Measurements from ENCODE around the gene MAPKBP1. TPM values are rescaled to one million over a fixed set of nuclear protein-coding genes. Genes with fewer than 3 reads are reported as not detected.

Gene MAPKBP1
- total RNA-seq, 1 experiment from 2014 or later, result 14.5 TPM

DNA sequence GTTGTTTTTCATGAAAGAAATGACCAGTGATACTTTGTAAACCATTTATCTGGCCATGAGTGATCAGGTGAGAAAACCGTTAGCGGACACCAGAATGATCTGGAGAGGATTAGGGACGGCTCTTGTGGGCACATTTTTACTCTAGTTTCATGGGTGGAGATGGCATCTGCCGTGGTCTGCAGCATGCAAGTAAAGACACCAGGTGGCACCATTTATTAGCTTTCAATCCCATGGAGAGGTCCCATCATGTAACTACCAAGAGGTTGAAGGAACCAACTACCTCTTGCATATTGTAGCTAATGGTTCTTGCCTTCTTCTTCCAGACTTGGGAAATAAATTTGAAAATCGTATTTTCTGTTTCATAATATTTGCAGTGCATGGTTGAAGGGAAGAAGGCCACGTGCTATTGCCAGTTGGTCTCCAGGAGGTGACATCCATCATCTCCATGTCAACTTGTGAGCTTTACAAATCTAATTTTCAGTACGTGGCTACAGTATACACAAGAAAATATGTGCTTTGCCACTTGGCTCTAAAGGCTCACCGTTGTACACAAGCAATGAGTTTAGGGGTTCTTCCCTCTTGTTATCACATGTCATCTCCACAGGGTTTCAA lies 1.5 kb upstream of the MAPKBP1 start:
- no peaks in the 10 kb centered on the region for H3K9me3 Mint-ChIP-seq
- peak; percentile 48 for DNase-seq (ENCODE audit: low spot score)
- CTCF ChIA-PET, result interaction anchor here (0.6 to 4.5 kb wide), 37 partner anchors 8 to 312 kb away, joined by 3 to 158 read pairs (median 4); partner anchors contain the start of genes EHD4, JMJD7 and MGA
- H3K27me3 Mint-ChIP-seq (ENCODE audit: low read depth), result no peaks in the 10 kb centered on the region
- peaks cover 34% of the 10 kb centered on the region for H3K4me1 Mint-ChIP-seq
- H3K27ac Mint-ChIP-seq, result peak overlapping the region; percentile 100
- POLR2A ChIA-PET, result interaction anchor here (0.5 to 2.4 kb wide), 4 partner anchors 14 to 211 kb away, joined by 3 to 13 read pairs (median 6); no protein-coding TSS in a partner anchor
- peak overlapping the region; percentile 86 for H3K4me3 Mint-ChIP-seq
- TF ChIP-seq NR2C2 (CRISPR knock-in tag; IDR thresholded peaks at IDR 0.05), result no peak
- TF ChIP-seq, protein P1, sequence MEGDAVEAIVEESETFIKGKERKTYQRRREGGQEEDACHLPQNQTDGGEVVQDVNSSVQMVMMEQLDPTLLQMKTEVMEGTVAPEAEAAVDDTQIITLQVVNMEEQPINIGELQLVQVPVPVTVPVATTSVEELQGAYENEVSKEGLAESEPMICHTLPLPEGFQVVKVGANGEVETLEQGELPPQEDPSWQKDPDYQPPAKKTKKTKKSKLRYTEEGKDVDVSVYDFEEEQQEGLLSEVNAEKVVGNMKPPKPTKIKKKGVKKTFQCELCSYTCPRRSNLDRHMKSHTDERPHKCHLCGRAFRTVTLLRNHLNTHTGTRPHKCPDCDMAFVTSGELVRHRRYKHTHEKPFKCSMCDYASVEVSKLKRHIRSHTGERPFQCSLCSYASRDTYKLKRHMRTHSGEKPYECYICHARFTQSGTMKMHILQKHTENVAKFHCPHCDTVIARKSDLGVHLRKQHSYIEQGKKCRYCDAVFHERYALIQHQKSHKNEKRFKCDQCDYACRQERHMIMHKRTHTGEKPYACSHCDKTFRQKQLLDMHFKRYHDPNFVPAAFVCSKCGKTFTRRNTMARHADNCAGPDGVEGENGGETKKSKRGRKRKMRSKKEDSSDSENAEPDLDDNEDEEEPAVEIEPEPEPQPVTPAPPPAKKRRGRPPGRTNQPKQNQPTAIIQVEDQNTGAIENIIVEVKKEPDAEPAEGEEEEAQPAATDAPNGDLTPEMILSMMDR (IDR thresholded peaks at IDR 0.05), result peak; percentile 36; the same call in 1 of the 2 replicates
- no peaks in the 10 kb centered on the region for H3K36me3 Mint-ChIP-seq
- ATAC-seq, result peak; percentile 3; the same call in 1 of the 2 replicates

DNA sequence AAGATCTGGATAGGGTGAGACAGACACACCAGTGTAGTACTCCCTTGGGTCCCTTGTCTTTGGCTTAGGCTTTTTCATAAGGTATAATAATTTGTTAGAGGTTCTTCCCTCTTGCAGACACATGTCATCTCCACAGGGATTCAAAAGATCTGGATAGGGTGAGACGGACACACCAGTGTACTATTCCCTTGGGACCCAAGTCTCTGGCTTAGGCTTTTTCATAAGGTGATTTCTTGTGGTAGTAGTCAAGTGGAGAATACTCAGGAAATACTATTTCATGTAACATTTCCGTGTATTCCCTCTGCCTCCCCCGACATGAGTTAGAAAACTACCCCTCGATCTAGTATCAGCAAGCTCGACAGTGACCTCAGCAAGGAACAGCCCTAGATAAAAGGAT lies 954 bp upstream of the MAPKBP1 start:
- Mint-ChIP-seq H3K27ac (peak overlapping the region; percentile 100), H3K36me3 (no peaks in the 10 kb centered on the region), H3K4me1 (peaks cover 38% of the 10 kb centered on the region), H3K4me3 (peak overlapping the region; percentile 86), H3K27me3 (ENCODE audit: low read depth) (no peaks in the 10 kb centered on the region), H3K9me3 (no peaks in the 10 kb centered on the region)
- ChIA-PET POLR2A (interaction anchor here (0.5 to 2.4 kb wide), 14 partner anchors 9 to 230 kb away, joined by 3 to 15 read pairs (median 4); partner anchors contain the start of genes EHD4, JMJD7 and RPAP1), CTCF (interaction anchor here (0.6 to 4.5 kb wide), 43 partner anchors 8 to 311 kb away, joined by 3 to 158 read pairs (median 6); partner anchors contain the start of genes EHD4, JMJD7 and MGA)
- TF ChIP-seq, protein P1 (IDR thresholded peaks at IDR 0.05), result no peak
- TF ChIP-seq IRF2 (CRISPR knock-in tag; IDR thresholded peaks at IDR 0.05; ENCODE audit: borderline replicate concordance, low read depth) (no peak), ZNF671 (CRISPR knock-in tag; IDR thresholded peaks at IDR 0.05) (no peak), OVOL2 (CRISPR knock-in tag; IDR thresholded peaks at IDR 0.05; ENCODE audit: borderline replicate concordance) (no peak), ZNF138 (CRISPR knock-in tag; conservative IDR thresholded peaks at IDR 0.05) (no peak), ZNF219 (CRISPR knock-in tag; IDR thresholded peaks at IDR 0.05; ENCODE audit: borderline replicate concordance) (no peak)
- TF ChIP-seq, protein P2, sequence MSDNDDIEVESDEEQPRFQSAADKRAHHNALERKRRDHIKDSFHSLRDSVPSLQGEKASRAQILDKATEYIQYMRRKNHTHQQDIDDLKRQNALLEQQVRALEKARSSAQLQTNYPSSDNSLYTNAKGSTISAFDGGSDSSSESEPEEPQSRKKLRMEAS (CRISPR knock-in tag; IDR thresholded peaks at IDR 0.05), result no peak
- TF ChIP-seq, protein P3, sequence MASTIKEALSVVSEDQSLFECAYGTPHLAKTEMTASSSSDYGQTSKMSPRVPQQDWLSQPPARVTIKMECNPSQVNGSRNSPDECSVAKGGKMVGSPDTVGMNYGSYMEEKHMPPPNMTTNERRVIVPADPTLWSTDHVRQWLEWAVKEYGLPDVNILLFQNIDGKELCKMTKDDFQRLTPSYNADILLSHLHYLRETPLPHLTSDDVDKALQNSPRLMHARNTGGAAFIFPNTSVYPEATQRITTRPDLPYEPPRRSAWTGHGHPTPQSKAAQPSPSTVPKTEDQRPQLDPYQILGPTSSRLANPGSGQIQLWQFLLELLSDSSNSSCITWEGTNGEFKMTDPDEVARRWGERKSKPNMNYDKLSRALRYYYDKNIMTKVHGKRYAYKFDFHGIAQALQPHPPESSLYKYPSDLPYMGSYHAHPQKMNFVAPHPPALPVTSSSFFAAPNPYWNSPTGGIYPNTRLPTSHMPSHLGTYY (CRISPR knock-in tag; IDR thresholded peaks at IDR 0.05), result no peak
- TF ChIP-seq, protein P4, sequence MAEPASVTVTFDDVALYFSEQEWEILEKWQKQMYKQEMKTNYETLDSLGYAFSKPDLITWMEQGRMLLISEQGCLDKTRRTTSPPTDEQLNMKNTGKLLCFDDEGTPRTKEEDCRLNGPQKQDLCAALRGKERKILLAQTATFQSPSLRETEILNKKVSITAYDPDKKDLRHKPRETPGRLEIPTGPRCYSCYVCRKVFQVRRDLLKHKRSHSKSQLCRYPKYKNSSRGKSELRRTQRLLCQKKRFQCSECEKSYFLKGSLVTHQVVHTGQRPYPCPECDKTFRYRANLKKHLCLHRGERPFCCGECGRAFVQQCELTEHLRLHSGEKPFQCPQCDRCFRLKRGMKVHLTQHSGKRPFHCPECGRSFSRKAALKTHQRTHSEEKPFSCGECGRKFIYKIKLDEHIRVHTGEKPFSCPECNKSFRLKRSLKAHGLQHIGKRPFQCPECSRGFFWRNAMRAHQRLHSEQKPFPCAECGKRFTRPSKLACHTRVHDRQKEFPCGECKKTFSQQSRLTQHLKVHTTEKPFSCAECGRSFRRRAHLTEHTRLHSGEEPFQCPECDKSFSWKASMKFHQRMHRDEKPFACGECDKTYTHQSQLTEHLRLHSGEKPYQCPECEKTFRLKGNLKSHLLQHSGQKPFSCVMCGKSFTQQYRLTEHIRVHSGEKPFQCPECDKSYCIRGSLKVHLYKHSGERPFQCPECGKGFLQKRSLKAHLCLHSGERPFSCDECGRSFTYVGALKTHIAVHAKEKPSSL (CRISPR knock-in tag; conservative IDR thresholded peaks at IDR 0.05), result no peak
- ATAC-seq (no peak), DNase-seq (ENCODE audit: low spot score) (no peak)

DNA sequence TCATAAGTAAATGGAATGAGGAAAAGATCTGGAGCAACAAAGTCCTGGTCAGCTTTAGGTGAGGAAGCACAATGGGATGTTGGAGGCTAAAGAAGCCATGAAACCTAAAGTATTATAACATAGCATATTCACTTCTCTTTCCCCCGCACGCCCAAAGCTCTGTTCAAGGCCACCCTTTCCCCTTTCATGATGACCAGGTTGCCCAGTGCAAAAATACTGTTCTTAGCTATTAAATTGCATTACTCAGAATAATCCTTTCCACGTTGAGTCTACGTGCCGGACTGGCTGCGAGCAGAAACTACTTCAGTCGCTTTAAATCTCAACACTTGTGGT lies 589 bp upstream of the MAPKBP1 start:
- no peaks in the 10 kb centered on the region for H3K9me3 Mint-ChIP-seq
- no peaks in the 10 kb centered on the region for H3K27me3 Mint-ChIP-seq (ENCODE audit: low read depth)
- peak overlapping the region; percentile 86 for H3K4me3 Mint-ChIP-seq
- CTCF ChIA-PET, result interaction anchor here (0.6 to 4.5 kb wide), 48 partner anchors 9 to 441 kb away, joined by 3 to 158 read pairs (median 4); partner anchors contain the start of genes EHD4, JMJD7, MGA and NUSAP1
- peak overlapping the region; percentile 100 for H3K27ac Mint-ChIP-seq
- DNase-seq (ENCODE audit: low spot score), result no peak
- H3K36me3 Mint-ChIP-seq, result no peaks in the 10 kb centered on the region
- POLR2A ChIA-PET, result interaction anchor here (0.6 to 2.4 kb wide), 15 partner anchors 8 to 230 kb away, joined by 3 to 15 read pairs (median 5); partner anchors contain the start of genes EHD4, JMJD7 and RPAP1
- peaks cover 38% of the 10 kb centered on the region for H3K4me1 Mint-ChIP-seq
- ATAC-seq, result no peak
- TF ChIP-seq JAZF1 (CRISPR knock-in tag; IDR thresholded peaks at IDR 0.05) (no peak), NFATC4 (CRISPR knock-in tag; IDR thresholded peaks at IDR 0.05) (no peak), FOXP1 (CRISPR knock-in tag; IDR thresholded peaks at IDR 0.05; ENCODE audit: borderline replicate concordance) (no peak), TP53 (CRISPR knock-in tag; IDR thresholded peaks at IDR 0.05) (no peak)
- TF ChIP-seq, protein P5, sequence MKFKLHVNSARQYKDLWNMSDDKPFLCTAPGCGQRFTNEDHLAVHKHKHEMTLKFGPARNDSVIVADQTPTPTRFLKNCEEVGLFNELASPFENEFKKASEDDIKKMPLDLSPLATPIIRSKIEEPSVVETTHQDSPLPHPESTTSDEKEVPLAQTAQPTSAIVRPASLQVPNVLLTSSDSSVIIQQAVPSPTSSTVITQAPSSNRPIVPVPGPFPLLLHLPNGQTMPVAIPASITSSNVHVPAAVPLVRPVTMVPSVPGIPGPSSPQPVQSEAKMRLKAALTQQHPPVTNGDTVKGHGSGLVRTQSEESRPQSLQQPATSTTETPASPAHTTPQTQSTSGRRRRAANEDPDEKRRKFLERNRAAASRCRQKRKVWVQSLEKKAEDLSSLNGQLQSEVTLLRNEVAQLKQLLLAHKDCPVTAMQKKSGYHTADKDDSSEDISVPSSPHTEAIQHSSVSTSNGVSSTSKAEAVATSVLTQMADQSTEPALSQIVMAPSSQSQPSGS (CRISPR knock-in tag; IDR thresholded peaks at IDR 0.05; ENCODE audit: borderline replicate concordance, low read depth), result no peak
- TF ChIP-seq, protein P6, sequence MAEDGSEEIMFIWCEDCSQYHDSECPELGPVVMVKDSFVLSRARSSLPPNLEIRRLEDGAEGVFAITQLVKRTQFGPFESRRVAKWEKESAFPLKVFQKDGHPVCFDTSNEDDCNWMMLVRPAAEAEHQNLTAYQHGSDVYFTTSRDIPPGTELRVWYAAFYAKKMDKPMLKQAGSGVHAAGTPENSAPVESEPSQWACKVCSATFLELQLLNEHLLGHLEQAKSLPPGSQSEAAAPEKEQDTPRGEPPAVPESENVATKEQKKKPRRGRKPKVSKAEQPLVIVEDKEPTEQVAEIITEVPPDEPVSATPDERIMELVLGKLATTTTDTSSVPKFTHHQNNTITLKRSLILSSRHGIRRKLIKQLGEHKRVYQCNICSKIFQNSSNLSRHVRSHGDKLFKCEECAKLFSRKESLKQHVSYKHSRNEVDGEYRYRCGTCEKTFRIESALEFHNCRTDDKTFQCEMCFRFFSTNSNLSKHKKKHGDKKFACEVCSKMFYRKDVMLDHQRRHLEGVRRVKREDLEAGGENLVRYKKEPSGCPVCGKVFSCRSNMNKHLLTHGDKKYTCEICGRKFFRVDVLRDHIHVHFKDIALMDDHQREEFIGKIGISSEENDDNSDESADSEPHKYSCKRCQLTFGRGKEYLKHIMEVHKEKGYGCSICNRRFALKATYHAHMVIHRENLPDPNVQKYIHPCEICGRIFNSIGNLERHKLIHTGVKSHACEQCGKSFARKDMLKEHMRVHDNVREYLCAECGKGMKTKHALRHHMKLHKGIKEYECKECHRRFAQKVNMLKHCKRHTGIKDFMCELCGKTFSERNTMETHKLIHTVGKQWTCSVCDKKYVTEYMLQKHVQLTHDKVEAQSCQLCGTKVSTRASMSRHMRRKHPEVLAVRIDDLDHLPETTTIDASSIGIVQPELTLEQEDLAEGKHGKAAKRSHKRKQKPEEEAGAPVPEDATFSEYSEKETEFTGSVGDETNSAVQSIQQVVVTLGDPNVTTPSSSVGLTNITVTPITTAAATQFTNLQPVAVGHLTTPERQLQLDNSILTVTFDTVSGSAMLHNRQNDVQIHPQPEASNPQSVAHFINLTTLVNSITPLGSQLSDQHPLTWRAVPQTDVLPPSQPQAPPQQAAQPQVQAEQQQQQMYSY (CRISPR knock-in tag; IDR thresholded peaks at IDR 0.05), result no peak

Data from WTC11 (cell line).